ENCODE data around the gene AHNAK.
"Not testable (repeated sequence)": the region's sequence is repeated elsewhere in the genome, so short reads cannot be mapped to it uniquely, and the experiment has no call there.

AHNAK gene

DNA sequence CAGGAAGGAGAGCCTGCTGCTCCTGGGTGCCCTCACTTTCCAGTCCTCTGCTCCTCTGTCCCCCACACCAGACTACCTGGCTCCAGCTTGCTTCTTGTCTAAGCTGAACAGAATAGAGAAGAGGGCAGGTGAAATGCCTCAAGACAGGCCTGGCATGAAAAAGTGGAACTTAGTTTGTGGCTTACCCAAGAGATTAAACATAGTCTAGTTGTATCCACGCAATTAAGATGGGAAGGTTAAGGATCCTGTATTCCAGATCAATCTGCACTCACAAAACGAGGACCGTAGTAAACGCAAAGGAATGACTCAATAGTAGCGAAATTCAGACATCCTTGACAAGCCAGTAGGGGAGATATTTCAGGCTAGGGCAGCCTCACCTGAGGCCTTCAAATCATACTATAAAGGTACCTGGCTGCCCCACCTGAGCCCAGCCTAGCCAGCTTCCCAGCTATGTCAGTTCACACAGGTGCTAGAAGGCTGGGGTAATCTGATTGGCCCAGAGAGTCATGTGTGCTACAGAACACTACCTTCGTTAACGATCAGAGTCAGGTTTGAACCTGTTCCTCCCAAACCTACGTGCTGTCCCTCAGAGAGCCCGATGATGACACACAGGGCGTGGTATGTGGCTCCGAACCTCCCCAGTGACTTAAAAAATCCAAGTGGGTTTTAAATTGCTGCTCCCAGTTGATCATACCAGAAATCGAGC, 46.5 kb downstream of the AHNAK start:
- DNase-seq: no peak
- Histone ChIP-seq H3K27ac (no peak overlapping the region), H3K27me3 (replicated peaks) (no peaks in the 10 kb centered on the region), H3K4me3 (ENCODE audit: low read depth, low read length) (no peak overlapping the region), H3K36me3 (replicated peaks) (no peaks in the 10 kb centered on the region)
- TF ChIP-seq, protein P1, sequence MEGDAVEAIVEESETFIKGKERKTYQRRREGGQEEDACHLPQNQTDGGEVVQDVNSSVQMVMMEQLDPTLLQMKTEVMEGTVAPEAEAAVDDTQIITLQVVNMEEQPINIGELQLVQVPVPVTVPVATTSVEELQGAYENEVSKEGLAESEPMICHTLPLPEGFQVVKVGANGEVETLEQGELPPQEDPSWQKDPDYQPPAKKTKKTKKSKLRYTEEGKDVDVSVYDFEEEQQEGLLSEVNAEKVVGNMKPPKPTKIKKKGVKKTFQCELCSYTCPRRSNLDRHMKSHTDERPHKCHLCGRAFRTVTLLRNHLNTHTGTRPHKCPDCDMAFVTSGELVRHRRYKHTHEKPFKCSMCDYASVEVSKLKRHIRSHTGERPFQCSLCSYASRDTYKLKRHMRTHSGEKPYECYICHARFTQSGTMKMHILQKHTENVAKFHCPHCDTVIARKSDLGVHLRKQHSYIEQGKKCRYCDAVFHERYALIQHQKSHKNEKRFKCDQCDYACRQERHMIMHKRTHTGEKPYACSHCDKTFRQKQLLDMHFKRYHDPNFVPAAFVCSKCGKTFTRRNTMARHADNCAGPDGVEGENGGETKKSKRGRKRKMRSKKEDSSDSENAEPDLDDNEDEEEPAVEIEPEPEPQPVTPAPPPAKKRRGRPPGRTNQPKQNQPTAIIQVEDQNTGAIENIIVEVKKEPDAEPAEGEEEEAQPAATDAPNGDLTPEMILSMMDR (IDR thresholded peaks at IDR 0.05; ENCODE audit: low read depth, low read length, missing control alignments): no peak
- in situ Hi-C loops (cut with HindIII; ENCODE audit: low pct_ligation_motif_present, low sequenced_read_pairs): no loop called here

DNA sequence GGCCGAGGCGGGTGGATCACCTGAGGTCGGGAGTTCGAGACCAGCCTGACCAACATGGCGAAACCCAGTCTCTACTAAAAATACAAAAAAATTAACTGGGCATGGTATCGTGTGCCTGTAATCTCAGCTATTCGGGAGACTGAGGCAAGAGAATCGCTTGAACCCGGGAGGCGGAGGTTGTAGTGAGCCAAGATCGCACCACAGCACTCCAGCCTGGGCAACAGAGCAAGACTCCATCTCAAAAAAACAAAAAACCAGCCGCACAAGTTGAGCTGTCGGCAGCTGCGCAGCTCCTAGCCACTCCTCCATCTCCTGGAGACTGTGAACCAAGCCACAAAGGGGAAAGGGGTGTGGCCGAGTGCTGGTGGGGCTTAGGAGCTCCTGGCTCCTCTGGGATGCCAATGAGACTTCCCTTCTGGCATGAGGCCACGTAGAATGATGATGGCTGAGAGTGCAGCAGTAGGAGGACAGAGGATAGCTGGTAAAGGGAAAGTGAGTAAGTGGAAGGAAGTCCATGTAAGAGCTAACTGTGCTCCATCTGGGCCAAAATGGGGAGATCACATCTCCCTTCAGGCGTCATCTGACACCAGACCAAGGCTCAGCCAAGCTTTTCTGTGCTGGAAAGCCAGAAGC, 47.2 kb downstream of the AHNAK start:
- H3K36me3 ChIP-seq (replicated peaks); H3K27ac ChIP-seq; DNase-seq; H3K4me3 ChIP-seq (ENCODE audit: low read depth, low read length); in situ Hi-C loops (cut with HindIII; ENCODE audit: low pct_ligation_motif_present, low sequenced_read_pairs); H3K27me3 ChIP-seq (replicated peaks): not testable (repeated sequence)

DNA sequence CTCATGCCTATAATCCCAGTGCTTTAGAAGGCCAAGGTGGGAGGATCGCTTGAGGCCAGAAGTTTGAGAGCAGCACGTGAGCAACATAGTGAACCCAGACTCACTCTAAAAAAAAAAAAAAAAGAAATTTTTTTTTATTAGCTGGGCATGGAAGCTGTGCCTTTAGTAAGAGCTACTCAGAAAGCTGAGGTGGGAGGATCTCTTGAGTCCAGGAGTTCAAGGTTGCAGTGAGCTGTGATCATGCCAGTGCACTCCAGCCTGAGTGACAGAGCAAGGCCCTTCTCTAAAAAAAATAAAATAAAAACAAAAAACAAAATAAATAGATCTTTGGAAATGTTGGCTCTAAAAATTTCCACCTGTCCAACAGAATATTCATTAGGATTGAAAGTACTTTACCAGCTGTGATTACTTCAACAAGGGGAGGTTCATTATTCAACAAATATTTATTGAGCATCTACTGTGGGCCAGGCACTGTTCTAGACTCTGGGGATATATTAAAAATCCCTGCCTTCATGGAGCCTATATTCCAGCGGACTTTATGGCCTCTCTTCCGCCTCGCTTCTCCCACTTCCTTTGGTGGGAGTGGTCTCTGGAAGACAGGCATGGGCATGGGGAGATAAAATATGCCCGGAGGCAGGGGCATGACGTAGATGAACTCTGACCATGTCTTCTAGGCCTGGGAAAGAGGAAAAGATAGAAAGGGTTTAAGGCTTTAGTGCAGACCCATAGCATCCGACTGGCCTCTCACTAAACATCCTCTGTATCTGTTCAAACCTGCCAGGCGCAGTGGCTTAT, 47.9 kb downstream of the AHNAK start:
- no peak overlapping the region for H3K4me3 ChIP-seq (ENCODE audit: low read depth, low read length)
- H3K36me3 ChIP-seq (replicated peaks): no peaks in the 10 kb centered on the region
- DNase-seq: no peak
- in situ Hi-C loops (cut with HindIII; ENCODE audit: low pct_ligation_motif_present, low sequenced_read_pairs): no loop called here
- TF ChIP-seq, protein P1 (IDR thresholded peaks at IDR 0.05; ENCODE audit: low read depth, low read length, missing control alignments): no peak
- no peak overlapping the region for H3K27ac ChIP-seq
- H3K27me3 ChIP-seq (replicated peaks): no peaks in the 10 kb centered on the region

DNA sequence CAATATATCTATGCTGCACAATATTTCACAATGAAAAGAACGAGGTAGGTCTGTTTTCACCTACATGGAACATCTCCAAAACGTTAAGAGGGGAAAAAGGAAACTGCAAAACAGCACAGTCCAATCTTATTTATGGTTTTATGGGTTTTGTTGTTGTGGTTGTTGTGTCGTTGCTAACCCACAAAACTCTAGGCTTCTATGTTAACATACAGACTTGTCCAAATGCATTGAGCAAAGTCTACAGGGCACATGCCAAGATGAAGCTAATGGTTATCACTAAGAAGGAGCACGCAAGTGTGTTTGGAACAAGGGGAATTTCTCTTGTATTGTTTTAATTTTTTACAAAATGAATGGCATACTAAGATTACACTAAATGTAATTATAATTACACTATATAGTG, 48.6 kb downstream of the AHNAK start:
- in situ Hi-C loops (cut with HindIII; ENCODE audit: low pct_ligation_motif_present, low sequenced_read_pairs): no loop called here
- DNase-seq: no peak
- Histone ChIP-seq H3K4me3 (ENCODE audit: low read depth, low read length) (no peak overlapping the region), H3K36me3 (replicated peaks) (no peaks in the 10 kb centered on the region), H3K27me3 (replicated peaks) (no peaks in the 10 kb centered on the region), H3K27ac (no peak overlapping the region)
- TF ChIP-seq, protein P1 (IDR thresholded peaks at IDR 0.05; ENCODE audit: low read depth, low read length, missing control alignments): no peak

DNA sequence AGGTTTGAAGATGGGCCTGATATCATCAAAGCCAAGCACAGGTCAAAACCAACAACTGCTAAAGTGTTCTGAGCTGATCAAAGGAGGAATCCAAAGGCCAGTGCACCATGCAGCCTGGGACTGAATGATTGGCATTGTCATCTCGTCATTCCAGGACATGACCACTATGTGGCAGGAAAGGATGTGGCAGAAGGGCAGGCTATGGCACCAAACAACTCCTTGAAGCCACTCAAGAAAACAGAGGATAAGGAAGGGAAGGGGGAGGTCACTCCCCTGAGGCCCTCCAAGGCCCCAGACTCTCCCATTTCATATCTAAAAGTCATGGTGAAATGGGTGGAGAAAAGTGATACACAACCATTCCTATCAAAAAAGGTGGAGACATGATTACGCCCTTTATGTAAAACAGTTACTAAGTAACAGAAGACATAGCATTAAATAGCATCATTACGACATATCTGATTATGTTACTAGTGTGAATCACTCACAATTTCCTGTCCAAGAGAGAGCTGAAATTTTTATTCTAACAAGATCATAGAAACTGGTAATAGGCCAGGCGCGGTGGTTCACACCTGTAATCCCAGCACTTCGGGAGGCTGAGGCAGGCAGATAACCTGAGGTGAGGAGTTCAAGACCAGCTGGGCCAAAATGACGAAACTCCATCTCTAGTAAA, 49.3 kb downstream of the AHNAK start:
- Histone ChIP-seq H3K36me3 (replicated peaks) (no peaks in the 10 kb centered on the region), H3K27ac (peak overlapping the region; percentile 33), H3K4me3 (ENCODE audit: low read depth, low read length) (no peak overlapping the region), H3K27me3 (replicated peaks) (no peaks in the 10 kb centered on the region)
- in situ Hi-C loops (cut with HindIII; ENCODE audit: low pct_ligation_motif_present, low sequenced_read_pairs): no loop called here
- TF ChIP-seq, protein P1 (IDR thresholded peaks at IDR 0.05; ENCODE audit: low read depth, low read length, missing control alignments): peak; percentile 55
- peak; percentile 24 for DNase-seq

DNA sequence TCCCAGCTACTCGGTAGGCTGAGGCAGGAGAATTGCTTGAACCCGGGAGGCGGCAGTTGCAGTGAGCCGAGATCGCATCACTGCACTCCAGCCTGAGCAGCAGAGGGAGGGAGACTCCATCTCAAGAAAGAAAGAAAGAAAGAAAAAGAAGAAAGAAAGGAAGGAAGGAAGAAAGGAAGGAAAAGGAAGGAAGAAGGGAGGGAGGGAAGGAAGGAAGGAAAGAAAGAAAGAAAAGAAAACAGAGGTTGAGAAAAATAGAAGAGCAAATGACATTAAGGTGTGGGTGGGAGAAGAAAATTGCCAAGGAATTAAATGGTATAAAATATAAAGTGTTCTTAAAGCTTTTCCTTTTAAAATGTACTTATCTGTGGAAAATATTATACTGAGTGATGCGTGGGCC, 49.9 kb downstream of the AHNAK start:
- Histone ChIP-seq H3K4me3 (ENCODE audit: low read depth, low read length) (no peak overlapping the region), H3K36me3 (replicated peaks) (no peaks in the 10 kb centered on the region), H3K27me3 (replicated peaks) (no peaks in the 10 kb centered on the region), H3K27ac (no peak overlapping the region)
- TF ChIP-seq, protein P1 (IDR thresholded peaks at IDR 0.05; ENCODE audit: low read depth, low read length, missing control alignments): no peak
- in situ Hi-C loops (cut with HindIII; ENCODE audit: low pct_ligation_motif_present, low sequenced_read_pairs): no loop called here
- no peak for DNase-seq
